Coronary artery (tissue), 2 donors: Measurements from ENCODE around the gene PRSS36.
"Not testable (repeated sequence)": the region's sequence is repeated elsewhere in the genome, so short reads cannot be mapped to it uniquely, and the experiment has no call there.

Source experiments
- DNase-seq: peaks from one replicate; pipeline ENCODE4 v3.0.0-alpha.2; 2017; ENCODE audit warnings: low spot score
- H3K27ac ChIP-seq, 2 donors: fragments of 200-600 bp; sonication (generic); one replicate each; pipeline ENCODE4 v1.5.1; 2016 to 2019
- H3K4me3 ChIP-seq: fragments of 200-600 bp; sonication (generic); 2 replicates; pipeline ENCODE4 v1.5.1; 2016; ENCODE audit warnings: mild to moderate bottlenecking, moderate library complexity
- CTCF ChIP-seq: fragments of 200-600 bp; sonication (generic); IDR thresholded peaks from one replicate; pipeline ENCODE4 v1.5.1; 2019; ENCODE audit warnings: antibody characterized with exemption

Gene PRSS36

GRCh38 chr16:31183432-31184428 lies 33.9 kb upstream of the PRSS36 start:
- Histone ChIP-seq H3K27ac (no peak overlapping the region), H3K4me3 (peak overlapping the region; percentile 3)
- TF ChIP-seq CTCF, result no peak
- no peak for DNase-seq

DNA sequence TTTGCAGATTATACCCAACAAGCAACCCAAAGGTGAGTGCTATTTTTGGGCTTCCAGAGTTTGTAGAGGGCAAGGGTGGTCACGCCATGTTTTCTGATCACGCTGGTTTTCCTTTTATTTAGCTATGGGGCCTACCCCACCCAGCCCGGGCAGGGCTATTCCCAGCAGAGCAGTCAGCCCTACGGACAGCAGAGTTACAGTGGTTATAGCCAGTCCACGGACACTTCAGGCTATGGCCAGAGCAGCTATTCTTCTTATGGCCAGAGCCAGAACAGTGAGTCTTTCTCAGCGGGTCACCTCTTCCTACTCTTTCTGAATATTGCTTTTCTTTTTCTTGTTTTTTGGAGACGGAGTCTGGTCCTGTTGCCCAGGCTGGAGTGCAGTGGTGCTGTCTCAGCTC lies 32.5 kb upstream of the PRSS36 start:
- Histone ChIP-seq H3K4me3 (peak overlapping the region; percentile 78), H3K27ac (no peak overlapping the region)
- TF ChIP-seq CTCF, result no peak
- DNase-seq, result no peak

GRCh38 chr16:31181102-31181830 lies 31.4 kb upstream of the PRSS36 start:
- Histone ChIP-seq H3K4me3 (peak overlapping the region; percentile 78), H3K27ac (peak overlapping the region; percentile 94 to 95)
- TF ChIP-seq CTCF, result no peak
- DNase-seq, result no peak

DNA sequence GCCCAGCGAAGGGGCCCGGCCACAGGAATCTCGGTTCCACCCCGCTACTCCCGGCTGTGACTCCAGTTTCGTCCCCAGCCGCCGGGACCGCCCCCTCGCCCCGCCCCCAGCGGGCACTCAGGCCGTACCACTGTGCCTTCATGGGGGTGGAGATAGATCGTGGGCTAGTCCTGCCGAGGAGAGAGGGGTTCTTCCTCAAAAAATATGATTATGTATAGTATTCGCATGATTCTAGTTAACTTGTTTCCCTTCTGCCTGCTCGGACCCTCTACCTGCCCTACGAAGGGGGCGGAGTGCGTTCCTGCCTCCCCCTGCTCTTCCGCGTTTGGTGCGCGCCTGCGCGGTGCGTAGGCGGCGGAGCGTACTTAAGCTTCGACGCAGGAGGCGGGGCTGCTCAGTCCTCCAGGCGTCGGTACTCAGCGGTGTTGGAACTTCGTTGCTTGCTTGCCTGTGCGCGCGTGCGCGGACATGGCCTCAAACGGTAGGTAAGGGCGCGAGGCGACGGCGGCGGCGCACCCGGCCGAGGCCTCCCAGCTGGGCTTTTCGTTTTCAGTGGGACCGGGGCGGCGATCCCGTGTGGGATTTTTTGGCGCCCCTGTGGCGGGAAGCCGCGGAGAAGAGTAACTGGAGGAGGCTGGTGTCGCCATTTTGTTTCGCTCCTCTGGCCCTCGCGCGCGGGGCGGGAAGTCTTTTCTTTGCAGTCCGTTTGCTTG lies 30.0 kb upstream of the PRSS36 start, which contains the start of gene FUS:
Gene FUS, plus strand, starts transcription at position 393 of the 713 bp plus-strand sequence. Its CDS starts 76 bp downstream, at position 469.
- peak; percentile 94 for DNase-seq
- no peak for TF ChIP-seq CTCF

GRCh38 chr16:31179219-31179746 lies 29.4 kb upstream of the PRSS36 start:
- TF ChIP-seq CTCF, result no peak
- Histone ChIP-seq H3K4me3 (peak overlapping the region; percentile 78), H3K27ac (peak overlapping the region; percentile 94 to 95)
- DNase-seq, result no peak

More for the DNA sequence above, 30.0 kb upstream of the PRSS36 start, which contains the start of gene FUS:
- Histone ChIP-seq H3K27ac (peak within 1 kb of the TSS; percentile 94 to 95), H3K4me3 (peak within 1 kb of the TSS; percentile 78)

- TF ChIP-seq CTCF, result no peak
- no peak overlapping the region for H3K27ac ChIP-seq
- DNase-seq, result no peak
- no peak overlapping the region for H3K4me3 ChIP-seq
Measured at GRCh38 chr16:31177136-31177535, 27.3 kb upstream of the PRSS36 start.

DNA sequence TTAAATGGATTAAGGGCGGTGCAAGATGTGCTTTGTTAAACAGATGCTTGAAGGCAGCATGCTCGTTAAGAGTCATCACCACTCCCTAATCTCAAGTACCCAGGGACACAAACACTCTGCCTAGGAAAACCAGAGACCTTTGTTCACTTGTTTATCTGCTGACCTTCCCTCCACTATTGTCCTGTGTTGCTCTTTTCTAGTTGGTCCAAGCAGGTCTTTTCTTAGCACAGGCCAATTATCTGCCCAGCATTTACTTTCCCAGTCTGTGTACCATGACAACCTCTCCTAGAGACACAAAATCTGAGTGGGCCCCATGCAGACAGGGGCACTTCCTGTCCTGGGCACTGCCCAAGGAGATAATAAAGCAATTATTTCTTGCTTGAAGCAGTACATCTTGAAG lies 20.2 kb upstream of the PRSS36 start:
- not testable (repeated sequence) for H3K4me3 ChIP-seq, H3K27ac ChIP-seq, DNase-seq
